HG03097 (cell line): ENCODE results near the gene UGP2.

Experiments used
- ATAC-seq: cut with Tn5 transposase; IDR thresholded peaks from one replicate; pipeline ENCODE4 v1.9.1; 2021; ENCODE audit not compliant: unreplicated experiment, low FRiP score

The UGP2 gene

GRCh38 chr2:63861220-63861822 lies 19.6 kb downstream of the UGP2 start:
- no peak for ATAC-seq

DNA sequence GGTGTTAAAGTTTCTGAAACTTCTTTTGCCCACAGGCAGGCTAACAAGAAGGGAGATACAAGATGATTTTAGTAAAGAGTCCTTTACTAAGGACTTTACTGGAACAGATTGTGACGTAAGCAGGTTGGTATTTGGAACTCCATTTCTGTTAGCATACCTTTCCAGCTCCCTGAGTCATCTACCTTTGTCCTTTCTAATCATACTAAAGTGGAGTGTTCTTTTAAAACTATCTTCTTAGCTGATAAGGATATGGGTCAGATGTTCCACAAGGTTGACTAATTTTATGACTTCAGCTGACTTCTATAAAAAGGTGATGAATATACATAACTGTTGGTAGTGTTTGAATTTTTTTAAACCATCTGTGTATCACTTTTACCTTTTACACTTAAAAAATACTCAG lies 21.1 kb downstream of the UGP2 start:
- no peak for ATAC-seq

- no peak for ATAC-seq
Observed at GRCh38 chr2:63863707-63864106, 22.0 kb downstream of the UGP2 start.

DNA sequence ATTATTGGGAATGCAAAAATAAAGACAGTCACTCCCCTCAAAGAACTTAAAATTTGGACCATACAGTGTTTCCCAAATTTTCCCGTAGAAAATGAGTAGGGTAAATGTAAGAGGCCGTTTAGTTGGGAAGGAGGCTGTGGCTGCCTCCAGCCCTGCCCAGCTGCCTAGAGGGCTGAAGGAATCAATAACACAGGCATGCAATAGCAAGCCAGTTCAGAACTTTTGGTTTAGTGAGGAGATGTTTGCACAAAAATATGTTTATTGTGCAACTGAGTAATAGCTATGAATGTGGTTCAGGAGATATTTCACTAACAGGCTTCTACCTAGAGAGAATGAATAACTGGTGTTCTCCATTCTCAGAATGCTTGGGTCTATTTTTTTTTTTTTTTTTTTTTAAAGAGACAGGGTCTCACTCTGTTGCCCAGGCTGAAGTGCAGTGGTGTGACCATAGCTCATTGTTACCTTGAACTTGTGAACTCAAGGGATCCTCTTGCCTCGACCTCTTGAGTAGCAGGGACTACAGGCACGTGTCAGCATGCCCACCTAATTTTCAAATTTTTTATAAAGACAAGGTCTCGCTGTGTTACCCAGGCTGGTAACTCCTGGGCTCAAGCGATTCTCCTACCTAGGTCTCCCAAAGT lies 23.6 kb downstream of the UGP2 start:
- ATAC-seq, result no peak

DNA sequence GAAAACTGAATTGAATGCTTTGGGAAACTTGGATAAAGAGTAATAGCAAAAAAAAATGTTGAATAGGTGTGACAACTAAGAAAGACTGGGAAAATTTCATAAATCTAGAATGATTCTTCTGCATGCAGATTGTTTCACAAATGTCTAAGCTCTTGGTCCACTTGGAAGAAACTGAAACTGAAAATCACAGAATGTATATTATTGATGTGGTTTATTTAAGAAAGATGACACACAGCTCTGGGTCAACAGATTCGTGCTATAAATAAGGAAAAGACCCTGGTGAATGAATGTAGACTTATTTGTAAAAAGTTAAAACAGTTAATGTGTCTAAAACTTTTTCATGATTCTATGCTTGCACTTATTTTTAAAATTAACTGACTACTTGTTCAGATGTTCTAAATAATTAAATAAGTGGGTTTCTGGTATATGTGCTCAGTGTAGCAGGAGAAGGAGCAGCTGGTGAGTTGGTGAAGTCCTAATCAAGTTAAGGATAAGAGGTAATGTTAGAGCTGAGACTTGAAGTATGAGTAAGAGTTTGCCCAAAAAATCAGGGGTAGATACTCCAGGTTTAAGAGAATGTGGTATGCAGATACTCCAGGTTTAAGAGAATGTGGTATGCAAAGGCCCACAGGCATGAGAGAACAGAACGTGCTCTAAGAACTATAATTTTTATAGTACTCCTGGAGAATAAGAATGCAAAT lies 24.5 kb downstream of the UGP2 start:
- ATAC-seq, result no peak

- ATAC-seq, result no peak
Observed at GRCh38 chr2:63870679-63871078, 29.0 kb downstream of the UGP2 start.

GRCh38 chr2:63871864-63872263 lies 30.2 kb downstream of the UGP2 start:
- ATAC-seq, result no peak

GRCh38 chr2:63872571-63873328 lies 31.1 kb downstream of the UGP2 start:
- no peak for ATAC-seq

GRCh38 chr2:63874204-63875130 lies 32.8 kb downstream of the UGP2 start:
- ATAC-seq, result no peak

- no peak for ATAC-seq
Observed at GRCh38 chr2:63875131-63875527, 33.4 kb downstream of the UGP2 start.

- ATAC-seq, result no peak
Observed at GRCh38 chr2:63875559-63876245, 34.0 kb downstream of the UGP2 start.

- ATAC-seq, result no peak
Observed at GRCh38 chr2:63876311-63876710, 34.6 kb downstream of the UGP2 start.

- no peak for ATAC-seq
Observed at GRCh38 chr2:63878486-63878885, 36.8 kb downstream of the UGP2 start.

- no peak for ATAC-seq
Observed at GRCh38 chr2:63879876-63880433, 38.3 kb downstream of the UGP2 start.

- no peak for ATAC-seq
Observed at GRCh38 chr2:63880625-63881024, 38.9 kb downstream of the UGP2 start.

GRCh38 chr2:63881205-63881604 lies 39.5 kb downstream of the UGP2 start:
- ATAC-seq, result no peak

- ATAC-seq, result no peak
Observed at GRCh38 chr2:63882395-63883105, 40.9 kb downstream of the UGP2 start.

- no peak for ATAC-seq
Observed at GRCh38 chr2:63886445-63886844, 44.7 kb downstream of the UGP2 start.

DNA sequence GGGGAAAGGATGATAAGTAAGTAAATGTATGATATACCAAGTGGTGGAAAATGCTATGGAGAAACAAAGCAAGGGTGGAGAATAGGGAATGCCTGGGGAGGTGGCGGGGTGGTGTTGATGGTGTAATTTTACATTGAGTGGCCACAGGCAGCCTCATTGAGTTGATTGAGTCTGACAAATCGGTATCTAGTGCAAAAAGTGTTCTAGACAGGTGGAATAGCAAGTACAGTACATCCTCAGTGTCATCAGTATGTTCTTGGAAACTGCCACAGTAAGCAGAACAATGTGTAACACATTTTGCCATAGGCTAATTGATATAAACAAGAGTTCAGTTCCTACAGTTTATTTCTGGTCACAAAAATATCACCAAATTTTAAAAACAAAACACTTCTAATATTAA lies 46.4 kb downstream of the UGP2 start:
- ATAC-seq, result no peak
